ENCODE results near the gene DUXA.

DUXA gene

DNA sequence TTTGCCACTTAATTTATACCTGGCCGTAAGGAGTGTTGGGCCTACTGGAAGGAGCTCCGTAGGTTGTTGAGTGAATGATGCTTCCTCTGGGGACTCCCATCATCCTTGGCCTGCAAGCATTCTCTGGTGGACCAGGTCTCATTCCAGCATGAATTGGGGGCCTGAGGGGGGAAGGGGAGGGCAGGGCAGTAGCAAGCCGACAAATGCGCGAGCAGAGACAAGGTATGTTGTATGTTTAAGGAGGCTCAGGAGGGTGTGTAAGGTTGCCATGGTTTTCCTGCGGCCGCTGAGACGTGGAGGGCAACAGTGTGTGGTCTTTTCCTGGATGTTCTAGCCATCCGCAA, 24.8 kb upstream of the DUXA start:
- ChIA-PET POLR2A (interaction anchor here (0.9 to 1.3 kb wide), 2 partner anchors 7 to 18 kb away, joined by 4 to 5 read pairs; no protein-coding TSS in a partner anchor), CTCF (no interaction called here)
- no peak for DNase-seq (ENCODE audit: extremely low spot score)

DNA sequence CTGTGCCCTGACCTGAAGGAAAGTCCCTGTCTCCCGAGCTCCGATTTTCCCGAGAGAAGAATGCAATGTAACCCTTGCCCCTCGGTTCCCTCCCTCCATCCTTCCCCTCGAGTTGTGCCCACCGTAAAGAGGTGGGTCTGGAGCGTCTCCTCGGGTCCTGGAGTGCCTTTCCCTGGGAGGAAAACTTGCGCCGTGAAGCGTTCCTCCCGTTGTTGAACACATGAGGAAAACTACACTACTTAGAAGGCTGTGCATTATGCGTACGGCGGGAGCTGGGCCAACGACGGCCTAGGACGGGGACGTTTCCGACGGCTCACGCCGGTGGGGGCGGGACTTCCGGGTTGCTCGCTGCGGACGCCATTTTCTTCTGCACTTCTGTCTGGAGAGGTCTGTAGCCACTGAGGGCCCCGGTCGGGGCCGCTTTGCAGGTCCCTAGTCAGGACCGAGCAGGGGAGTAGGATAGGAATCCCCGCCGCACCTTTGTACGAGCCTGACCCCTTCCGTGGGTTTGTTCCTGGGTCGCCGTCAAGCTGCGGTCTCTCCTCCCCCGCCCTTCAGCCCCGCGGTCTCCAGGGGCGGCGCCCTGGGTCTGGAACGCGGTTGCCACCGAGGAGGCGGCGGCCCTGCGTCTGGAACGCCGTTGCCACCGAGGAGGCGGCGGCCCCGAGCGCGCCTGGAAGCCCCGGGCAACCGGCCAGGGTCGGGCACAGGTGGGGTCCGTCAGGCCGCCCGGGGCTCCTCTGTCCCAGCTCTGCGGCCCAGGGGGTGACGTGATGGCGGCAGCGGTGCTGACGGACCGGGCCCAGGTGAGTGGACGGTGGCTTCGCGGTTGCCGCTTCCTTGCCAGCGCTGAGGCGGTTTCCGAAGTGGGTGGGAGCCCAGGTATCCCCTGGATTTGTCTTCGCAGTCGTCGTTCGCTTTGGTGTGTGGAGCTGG, 24.1 kb upstream of the DUXA start, which contains the start of gene ZNF264:
Gene ZNF264 (plus strand): TSS at position 360 of the 936 bp plus-strand sequence. CDS start 414 bp downstream, at position 774.
- ChIA-PET POLR2A (interaction anchor here (0.9 to 1.3 kb wide), 3 partner anchors 8 to 19 kb away, joined by 3 to 5 read pairs (median 4); no protein-coding TSS in a partner anchor), CTCF (no interaction called here)
- TF ChIP-seq SP1 (IDR thresholded peaks at IDR 0.05): no peak
- TF ChIP-seq FOXK2 (IDR thresholded peaks at IDR 0.05): no peak
- no peak for TF ChIP-seq CTBP1 (IDR thresholded peaks at IDR 0.05; ENCODE audit: borderline replicate concordance)
- no peak for TF ChIP-seq FOXM1 (IDR thresholded peaks at IDR 0.05; ENCODE audit: borderline replicate concordance)
- no peak for TF ChIP-seq NFRKB (IDR thresholded peaks at IDR 0.05)
- no peak for TF ChIP-seq FOXA1 (IDR thresholded peaks at IDR 0.05)
- TF ChIP-seq, protein P1, sequence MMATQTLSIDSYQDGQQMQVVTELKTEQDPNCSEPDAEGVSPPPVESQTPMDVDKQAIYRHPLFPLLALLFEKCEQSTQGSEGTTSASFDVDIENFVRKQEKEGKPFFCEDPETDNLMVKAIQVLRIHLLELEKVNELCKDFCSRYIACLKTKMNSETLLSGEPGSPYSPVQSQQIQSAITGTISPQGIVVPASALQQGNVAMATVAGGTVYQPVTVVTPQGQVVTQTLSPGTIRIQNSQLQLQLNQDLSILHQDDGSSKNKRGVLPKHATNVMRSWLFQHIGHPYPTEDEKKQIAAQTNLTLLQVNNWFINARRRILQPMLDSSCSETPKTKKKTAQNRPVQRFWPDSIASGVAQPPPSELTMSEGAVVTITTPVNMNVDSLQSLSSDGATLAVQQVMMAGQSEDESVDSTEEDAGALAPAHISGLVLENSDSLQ (IDR thresholded peaks at IDR 0.05): 0 out of 2 replicates have a peak, but pooled peaks have one; percentile 2
- no peak for TF ChIP-seq TARDBP (IDR thresholded peaks at IDR 0.05)
- no peak for TF ChIP-seq ZNF384 (IDR thresholded peaks at IDR 0.05)
- no peak for TF ChIP-seq BHLHE40 (IDR thresholded peaks at IDR 0.05; ENCODE audit: borderline replicate concordance)
- TF ChIP-seq ARNT (IDR thresholded peaks at IDR 0.05): no peak
- no peak for TF ChIP-seq SUZ12 (IDR thresholded peaks at IDR 0.05)
- TF ChIP-seq ELF4 (IDR thresholded peaks at IDR 0.05): peak; percentile 68
- TF ChIP-seq LEF1 (IDR thresholded peaks at IDR 0.05; ENCODE audit: borderline replicate concordance): no peak
- TF ChIP-seq HDGF (IDR thresholded peaks at IDR 0.05; ENCODE audit: borderline replicate concordance): no peak
- TF ChIP-seq L3MBTL2 (conservative IDR thresholded peaks at IDR 0.05): peak; percentile 82
- DNase-seq (ENCODE audit: extremely low spot score): peak; percentile 86

More for the DNA sequence above, 24.8 kb upstream of the DUXA start:
- TF ChIP-seq SP1 (IDR thresholded peaks at IDR 0.05) (no peak), NFRKB (IDR thresholded peaks at IDR 0.05) (no peak), ZNF384 (IDR thresholded peaks at IDR 0.05) (no peak), FOXK2 (IDR thresholded peaks at IDR 0.05) (no peak), CTBP1 (IDR thresholded peaks at IDR 0.05; ENCODE audit: borderline replicate concordance) (no peak), ELF4 (IDR thresholded peaks at IDR 0.05) (no peak), HDGF (IDR thresholded peaks at IDR 0.05; ENCODE audit: borderline replicate concordance) (no peak), SUZ12 (IDR thresholded peaks at IDR 0.05) (no peak), FOXA1 (IDR thresholded peaks at IDR 0.05) (no peak), BHLHE40 (IDR thresholded peaks at IDR 0.05; ENCODE audit: borderline replicate concordance) (no peak), L3MBTL2 (conservative IDR thresholded peaks at IDR 0.05) (no peak), FOXM1 (IDR thresholded peaks at IDR 0.05; ENCODE audit: borderline replicate concordance) (no peak), LEF1 (IDR thresholded peaks at IDR 0.05; ENCODE audit: borderline replicate concordance) (no peak), TARDBP (IDR thresholded peaks at IDR 0.05) (no peak), ARNT (IDR thresholded peaks at IDR 0.05) (no peak)
- TF ChIP-seq, protein P1 (IDR thresholded peaks at IDR 0.05): no peak

DNA sequence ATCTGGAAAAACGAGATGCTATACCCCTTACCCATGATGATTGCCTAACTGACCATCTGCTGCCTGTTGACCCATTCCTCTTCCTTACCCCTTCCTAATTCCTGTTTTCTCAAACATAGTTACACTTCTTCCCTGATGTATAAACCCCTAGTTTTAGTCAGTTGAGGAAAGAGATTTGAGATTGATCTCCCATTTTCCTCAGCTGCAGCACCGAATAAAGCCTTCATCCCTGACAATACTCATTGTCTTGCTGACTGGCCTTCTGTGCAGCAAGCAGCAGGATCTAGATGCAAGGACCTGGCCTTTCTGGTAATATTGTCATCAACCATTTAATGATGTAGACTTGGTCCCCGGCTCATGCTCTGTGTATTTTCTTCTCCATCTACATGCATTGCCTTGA, 23.0 kb upstream of the DUXA start:
- POLR2A ChIA-PET: no interaction called here
- TF ChIP-seq LEF1 (IDR thresholded peaks at IDR 0.05; ENCODE audit: borderline replicate concordance) (no peak), TARDBP (IDR thresholded peaks at IDR 0.05) (no peak), SP1 (IDR thresholded peaks at IDR 0.05) (no peak), CTBP1 (IDR thresholded peaks at IDR 0.05; ENCODE audit: borderline replicate concordance) (no peak), FOXK2 (IDR thresholded peaks at IDR 0.05) (no peak), NFRKB (IDR thresholded peaks at IDR 0.05) (no peak), L3MBTL2 (conservative IDR thresholded peaks at IDR 0.05) (no peak), FOXA1 (IDR thresholded peaks at IDR 0.05) (no peak), HDGF (IDR thresholded peaks at IDR 0.05; ENCODE audit: borderline replicate concordance) (no peak), FOXM1 (IDR thresholded peaks at IDR 0.05; ENCODE audit: borderline replicate concordance) (no peak), ZNF384 (IDR thresholded peaks at IDR 0.05) (no peak)
- TF ChIP-seq, protein P1 (IDR thresholded peaks at IDR 0.05): no peak
- CTCF ChIA-PET: no interaction called here
- no peak for DNase-seq (ENCODE audit: extremely low spot score)

DNA sequence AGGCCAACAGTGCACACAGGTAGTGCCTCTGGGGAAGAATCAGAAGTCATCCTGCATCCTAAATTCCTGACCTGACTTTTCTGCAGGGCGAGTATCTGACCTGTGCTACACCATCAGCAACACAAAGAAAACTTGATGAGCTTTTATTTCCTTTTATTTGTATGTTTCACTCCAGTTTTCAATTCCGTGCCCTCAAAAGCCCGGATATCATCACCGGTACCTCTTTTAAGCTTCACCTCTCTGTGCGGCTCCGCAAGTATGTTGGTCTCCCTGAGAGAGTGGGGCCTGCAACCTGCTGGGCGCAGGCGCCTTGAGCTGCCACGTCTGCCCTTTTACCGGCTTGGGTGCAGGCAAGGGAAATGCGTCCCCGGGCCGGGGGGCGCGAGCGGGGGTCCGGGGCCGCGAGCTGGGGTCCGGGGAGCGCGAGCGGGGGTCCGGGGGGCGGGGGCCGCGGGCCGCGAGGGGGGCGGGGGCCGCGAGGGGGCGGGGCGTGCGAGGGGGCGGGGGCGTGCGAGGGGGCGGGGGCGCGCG, 4.3 kb upstream of the DUXA start:
- ChIA-PET CTCF (no interaction called here), POLR2A (no interaction called here)
- TF ChIP-seq FOXK2 (IDR thresholded peaks at IDR 0.05): no peak
- peak; percentile 54 for DNase-seq (ENCODE audit: extremely low spot score)

DNA sequence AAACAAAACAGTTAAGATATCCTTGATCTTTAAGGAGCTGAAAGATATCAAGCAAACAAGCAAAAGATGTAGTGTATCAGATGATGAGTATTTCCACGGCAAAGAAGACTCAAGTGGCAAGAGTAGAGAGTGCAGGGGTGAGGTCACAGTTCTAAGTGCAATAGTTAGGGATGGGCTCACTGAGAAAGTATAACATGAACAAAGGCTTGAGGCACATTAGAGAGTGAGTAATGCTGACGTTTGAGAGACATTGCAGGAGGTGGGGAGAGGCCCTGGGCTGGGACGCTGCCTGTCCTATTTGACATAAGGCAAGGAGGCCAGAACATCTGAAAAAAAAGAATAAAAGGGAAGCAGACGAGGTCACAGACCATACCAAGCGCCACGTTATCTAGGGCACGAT, 1.4 kb downstream of the DUXA start:
- TF ChIP-seq, protein P1 (IDR thresholded peaks at IDR 0.05): no peak
- TF ChIP-seq ZNF384 (IDR thresholded peaks at IDR 0.05) (no peak), LEF1 (IDR thresholded peaks at IDR 0.05; ENCODE audit: borderline replicate concordance) (no peak)
- POLR2A ChIA-PET: no interaction called here
- no peak for DNase-seq (ENCODE audit: extremely low spot score)
- CTCF ChIA-PET: no interaction called here
